ENCODE measurements around the gene C20orf96.
A peak's percentile ranks its signal among the peaks of the same experiment; 100 is the strongest.

C20orf96 gene

GRCh38 chr20:311609-312008 is 21.1 kb upstream of the C20orf96 start:
- DNase-seq: no peak

- DNase-seq: no peak
Measured at GRCh38 chr20:310645-311044, 20.1 kb upstream of the C20orf96 start.

GRCh38 chr20:309841-310644 is 19.5 kb upstream of the C20orf96 start:
- DNase-seq: peak; percentile 73

GRCh38 chr20:309306-309840 is 18.8 kb upstream of the C20orf96 start:
- no peak for DNase-seq

- DNase-seq: no peak
Measured at GRCh38 chr20:308427-309038, 18.0 kb upstream of the C20orf96 start.

GRCh38 chr20:305745-306144 is 15.2 kb upstream of the C20orf96 start:
- no peak for DNase-seq

- no peak for DNase-seq
Measured at GRCh38 chr20:301886-302848, 11.6 kb upstream of the C20orf96 start.

GRCh38 chr20:300345-300990 is 9.9 kb upstream of the C20orf96 start:
- no peak for DNase-seq

GRCh38 chr20:298776-299391 is 8.3 kb upstream of the C20orf96 start:
- DNase-seq: no peak

GRCh38 chr20:297925-298775 is 7.6 kb upstream of the C20orf96 start:
- DNase-seq: peak; percentile 57

GRCh38 chr20:297098-297924 is 6.8 kb upstream of the C20orf96 start, which contains the start of gene ZCCHC3:
Gene ZCCHC3 (plus strand): TSS chr20:297570. CDS start chr20:297587, 17 bp downstream.
- DNase-seq: peak; percentile 82

GRCh38 chr20:295804-296203 is 5.3 kb upstream of the C20orf96 start:
- DNase-seq: no peak

- DNase-seq: no peak
Measured at GRCh38 chr20:294602-295001, 4.1 kb upstream of the C20orf96 start.

GRCh38 chr20:289693-290083 is 862 bp downstream of the C20orf96 start:
- no peak for DNase-seq

GRCh38 chr20:288956-289692 is 1.4 kb downstream of the C20orf96 start:
- no peak for DNase-seq

GRCh38 chr20:286508-286907 is 4.0 kb downstream of the C20orf96 start:
- DNase-seq: no peak

- DNase-seq: no peak
Measured at GRCh38 chr20:284172-284571, 6.4 kb downstream of the C20orf96 start.

GRCh38 chr20:278607-279571 is 11.7 kb downstream of the C20orf96 start:
- no peak for DNase-seq

All from activated T-cell treated with anti-CD3 and anti-CD28 coated beads, Interleukin-2, amount 50 U/mL, for 1 hour (primary cell).